GM21515 (cell line): ENCODE data around the gene LHFPL3.
"Not testable (repeated sequence)": the region's sequence is repeated elsewhere in the genome, so short reads cannot be mapped to it uniquely, and the experiment has no call there.

Experiments used
- ATAC-seq: cut with Tn5 transposase; IDR thresholded peaks from one replicate; pipeline ENCODE4 v1.9.1; 2021; ENCODE audit not compliant: unreplicated experiment

The LHFPL3 gene

DNA sequence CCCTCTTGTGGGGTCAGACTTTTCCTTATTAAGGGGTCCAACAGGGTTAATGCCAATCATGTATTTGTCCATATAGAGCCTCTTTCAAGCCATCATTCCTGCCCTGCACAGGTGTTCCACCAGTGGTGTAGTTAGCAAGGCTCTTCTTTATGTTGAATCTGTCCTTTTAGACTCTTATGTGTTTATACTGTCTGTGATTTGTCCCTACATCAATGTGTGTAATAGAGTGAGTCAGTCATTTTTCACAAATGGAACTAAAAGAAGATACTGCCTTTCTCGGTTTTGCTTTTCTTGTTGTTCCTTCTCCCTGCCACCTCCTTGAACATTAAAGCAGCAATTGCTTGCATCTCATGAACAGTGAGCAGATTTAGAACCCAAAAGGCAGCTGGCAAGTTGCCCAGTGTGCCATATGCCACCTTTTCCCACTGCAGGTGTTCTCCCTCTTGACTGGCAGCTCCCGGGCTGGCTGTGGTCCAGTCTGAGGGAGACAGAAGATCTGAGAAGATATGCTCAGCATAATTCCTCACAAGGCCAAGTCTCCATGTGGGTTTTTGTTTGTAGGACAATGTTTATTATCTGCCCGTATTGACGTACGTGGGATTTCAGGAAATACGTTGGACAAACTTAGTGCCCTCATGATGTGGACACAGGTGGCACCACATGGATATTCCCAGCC lies 154.1 kb downstream of the LHFPL3 start:
- ATAC-seq: no peak

DNA sequence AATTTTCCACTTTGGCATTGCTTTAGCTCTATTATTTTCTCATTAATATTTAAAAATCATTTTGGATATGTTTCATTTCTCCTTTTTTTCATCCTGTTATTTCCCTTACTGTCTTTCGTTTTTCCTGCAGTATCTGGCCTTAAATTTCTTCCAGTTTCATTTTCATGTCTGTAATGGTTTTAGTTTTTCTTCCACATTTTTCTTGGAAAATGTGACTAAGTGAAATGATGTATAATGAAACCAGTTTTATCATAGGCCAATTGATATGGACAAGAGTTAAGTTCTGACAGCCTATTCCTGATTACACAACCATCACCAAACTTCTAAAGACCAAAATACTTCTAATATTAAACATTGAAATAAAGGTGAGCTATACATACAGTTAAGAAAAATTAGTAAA lies 158.5 kb downstream of the LHFPL3 start:
- ATAC-seq: no peak

DNA sequence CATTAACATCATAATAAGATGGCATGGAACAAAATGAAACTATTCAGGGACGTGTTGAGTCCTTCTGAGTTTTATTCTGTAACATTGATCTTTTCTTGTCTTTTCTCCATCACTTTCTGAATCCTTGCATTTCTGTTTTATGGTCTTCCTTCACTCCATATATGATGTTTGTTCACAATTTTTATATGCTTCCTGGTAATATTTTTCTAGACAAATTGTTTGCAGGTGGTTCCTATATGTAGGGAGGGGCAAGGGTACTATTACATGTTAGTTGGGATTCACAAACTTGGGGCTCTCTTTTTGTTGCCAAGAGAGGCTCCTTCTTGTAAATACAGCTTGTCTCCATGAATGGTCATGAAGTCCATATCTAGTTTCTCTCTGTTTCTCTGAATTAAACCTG lies 159.2 kb downstream of the LHFPL3 start:
- no peak for ATAC-seq

DNA sequence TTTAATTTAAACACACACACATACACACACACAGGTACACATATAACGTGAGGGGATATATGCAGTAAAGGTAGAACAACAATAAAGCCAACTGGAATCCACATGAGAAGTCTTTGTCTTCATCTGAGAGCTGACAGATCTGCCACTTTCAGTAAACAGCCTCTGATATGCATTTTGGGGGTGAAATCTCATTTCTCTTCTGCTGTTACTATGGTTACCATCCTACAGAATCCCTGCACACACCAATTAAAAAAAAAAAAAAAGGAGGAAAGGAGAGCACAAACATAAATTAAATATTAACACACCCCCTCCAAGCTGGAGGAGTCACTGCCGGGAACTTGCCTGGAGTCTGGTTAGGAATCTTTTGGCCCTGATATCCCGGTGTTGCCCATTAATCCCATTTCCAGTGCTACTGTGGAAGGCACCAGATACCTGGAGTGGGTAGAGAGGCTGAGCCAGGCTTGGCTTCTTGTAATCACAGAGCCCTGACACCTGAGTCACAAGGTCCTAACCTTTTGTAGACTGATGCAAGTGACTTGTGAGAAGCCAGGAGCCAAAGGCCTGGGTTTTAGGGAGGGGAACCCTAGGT lies 169.1 kb downstream of the LHFPL3 start:
- ATAC-seq: no peak

DNA sequence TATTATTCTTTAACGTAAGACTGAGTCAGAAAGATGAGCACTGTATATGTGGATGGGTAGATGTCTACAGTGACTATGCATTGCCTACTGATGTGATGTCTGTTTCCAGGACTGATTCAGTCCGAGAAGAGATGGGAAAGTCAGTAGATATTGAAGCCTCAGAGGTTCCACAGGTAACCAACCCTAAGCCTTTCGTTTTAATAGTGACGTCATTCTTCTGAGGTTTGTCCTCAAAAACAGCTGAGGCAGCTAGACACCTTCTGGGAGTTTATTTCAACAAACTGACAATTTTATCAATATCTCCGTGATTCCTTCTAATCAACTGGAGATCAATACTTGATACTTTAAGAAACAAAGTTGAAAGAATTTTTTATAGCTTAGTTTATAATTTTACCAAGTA lies 171.6 kb downstream of the LHFPL3 start:
- no peak for ATAC-seq

DNA sequence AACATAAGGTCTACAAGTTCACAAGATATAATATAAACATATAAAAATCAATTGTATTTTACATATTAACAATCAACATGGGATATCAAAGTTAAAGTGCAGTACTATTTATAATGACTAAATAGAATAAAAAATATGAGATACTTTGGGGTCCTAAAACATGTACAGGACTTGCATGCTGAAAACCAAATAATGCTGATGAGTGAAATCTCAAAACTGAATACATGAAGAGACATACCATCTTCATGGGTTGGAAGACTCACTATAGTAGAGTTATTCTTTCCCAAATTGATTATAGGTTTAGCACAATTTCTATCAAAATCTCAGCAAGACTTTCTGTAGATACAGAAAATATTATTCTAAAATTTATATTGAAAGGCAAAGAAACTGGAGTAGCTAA lies 181.5 kb downstream of the LHFPL3 start:
- ATAC-seq: no peak

DNA sequence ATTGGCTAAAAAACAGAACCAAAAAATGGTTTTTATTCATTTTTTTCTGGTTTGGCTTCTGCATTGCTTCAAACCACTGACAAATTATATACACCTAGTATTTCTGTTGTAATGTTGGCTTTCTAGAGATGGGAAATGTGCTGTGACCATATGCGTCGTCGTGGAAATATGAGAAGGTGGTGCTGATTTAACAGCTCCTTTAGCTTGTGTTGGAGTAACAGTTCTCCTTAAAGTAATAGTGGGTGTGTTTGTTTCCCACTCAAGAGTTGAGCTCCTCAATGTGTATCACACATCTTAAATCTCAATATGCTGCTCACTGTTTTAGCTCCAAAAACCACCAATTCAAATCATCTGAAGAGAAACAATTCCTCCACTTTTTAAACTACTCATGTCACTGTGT lies 196.4 kb downstream of the LHFPL3 start:
- ATAC-seq: no peak

DNA sequence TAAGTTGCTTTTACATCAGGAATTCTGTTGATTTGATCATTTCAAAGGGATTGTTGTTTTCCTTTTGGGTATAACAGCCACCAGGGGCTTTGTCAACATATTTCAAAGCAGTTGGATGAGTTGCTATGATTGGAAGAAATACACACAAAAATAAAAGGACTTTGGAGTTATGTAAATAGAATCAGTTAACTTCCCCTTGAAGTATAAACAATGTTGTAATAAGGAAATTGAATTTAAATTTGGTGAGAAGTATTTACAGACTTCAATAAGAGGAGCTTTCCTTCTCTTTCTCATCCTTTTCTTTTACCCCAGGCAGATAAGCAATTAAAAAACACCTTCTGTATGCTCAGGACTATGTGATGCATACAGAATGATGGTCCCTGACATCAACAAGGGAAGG lies 199.7 kb downstream of the LHFPL3 start:
- no peak for ATAC-seq

DNA sequence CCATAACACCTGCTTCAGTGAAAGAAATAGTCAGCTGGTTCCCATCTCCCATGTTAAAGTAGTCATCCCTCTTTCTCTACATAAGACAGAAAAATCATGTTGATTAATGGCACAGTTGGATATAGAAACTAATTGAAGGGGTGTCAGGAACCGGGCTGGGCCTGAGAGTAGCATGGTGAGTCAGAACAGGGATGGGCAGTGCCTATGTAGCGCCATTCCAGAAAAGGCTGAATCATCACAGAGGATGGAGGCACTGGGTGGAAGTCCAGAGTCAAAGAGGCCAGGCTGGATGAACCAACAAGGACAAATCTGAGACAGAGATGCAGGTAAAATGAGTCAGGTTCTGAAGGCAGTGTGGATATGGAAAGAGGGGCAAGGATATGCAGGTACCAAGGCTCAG lies 201.2 kb downstream of the LHFPL3 start:
- no peak for ATAC-seq

DNA sequence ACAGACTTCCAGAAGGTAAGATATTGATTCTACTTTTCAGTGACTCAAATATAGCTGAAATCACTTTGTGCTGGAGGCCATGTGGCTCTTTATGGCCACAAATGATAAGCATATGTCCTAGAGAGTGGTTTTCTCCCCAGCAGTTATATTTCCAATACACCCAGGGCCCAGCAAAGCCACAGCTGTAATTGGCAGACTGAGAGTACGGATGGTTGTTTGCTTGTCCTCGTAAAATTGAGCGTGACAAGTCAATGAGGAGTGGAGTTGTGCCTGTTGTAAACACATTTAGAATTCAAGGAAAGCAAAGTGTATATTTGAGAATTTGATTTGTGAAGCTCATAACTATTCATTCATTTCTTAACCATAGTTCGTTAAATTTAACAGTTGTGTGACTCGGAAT lies 201.8 kb downstream of the LHFPL3 start:
- ATAC-seq: no peak

DNA sequence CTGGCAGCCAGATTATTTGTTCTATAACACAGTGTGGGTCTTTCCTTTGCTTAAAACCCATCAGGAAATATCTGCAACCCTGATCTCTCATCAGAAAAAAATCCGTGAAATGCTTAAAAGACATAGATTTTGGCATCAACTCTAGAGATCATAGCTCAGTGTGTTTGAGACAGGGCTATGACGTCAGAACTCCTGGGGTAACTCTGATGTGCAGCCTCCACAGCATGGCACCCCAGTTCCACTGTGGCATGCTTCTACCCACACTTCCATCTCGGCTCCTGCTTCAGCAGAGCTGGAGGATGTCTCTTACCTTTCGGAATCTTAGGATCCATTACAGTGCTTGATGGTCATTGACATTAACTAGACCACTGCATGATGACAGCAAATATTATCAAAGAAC lies 205.7 kb downstream of the LHFPL3 start:
- ATAC-seq: no peak

DNA sequence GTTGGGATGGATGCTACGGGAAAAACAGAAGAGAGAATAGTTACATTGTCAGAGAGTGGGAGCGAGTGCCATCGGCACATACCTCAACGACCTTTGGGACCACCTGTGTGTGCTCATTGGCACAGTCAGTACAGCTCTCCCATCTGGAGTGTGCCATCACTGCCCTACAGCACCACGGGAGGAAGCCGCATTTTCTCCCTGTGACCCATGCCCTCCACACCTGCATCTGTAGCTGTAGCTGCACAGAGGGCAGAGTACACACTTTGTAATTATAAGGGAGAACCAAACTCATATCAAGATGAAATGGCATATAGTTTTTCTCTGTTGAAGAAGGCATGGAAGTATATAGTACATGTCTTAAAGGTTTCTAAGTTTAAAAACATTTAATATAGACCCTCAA lies 207.4 kb downstream of the LHFPL3 start:
- no peak for ATAC-seq

DNA sequence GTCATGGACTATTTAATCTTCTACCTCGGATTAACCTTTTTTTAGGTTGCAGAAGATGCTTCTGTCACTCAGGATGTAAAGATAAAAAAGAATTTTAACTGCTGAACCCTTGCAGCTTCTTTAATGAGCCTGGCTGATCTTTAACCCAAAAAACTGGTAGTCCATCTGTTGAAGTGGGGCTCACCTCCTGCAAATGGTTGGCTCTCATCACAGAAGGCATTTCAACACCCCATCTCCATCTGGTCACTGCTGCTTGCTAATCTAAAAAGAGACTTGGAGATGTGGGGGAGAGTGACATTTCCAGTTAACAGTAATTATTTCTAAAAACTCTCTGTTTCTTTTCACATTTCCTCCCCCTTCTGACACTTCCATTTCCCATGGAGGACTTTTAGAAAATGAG lies 208.6 kb downstream of the LHFPL3 start:
- ATAC-seq: no peak

DNA sequence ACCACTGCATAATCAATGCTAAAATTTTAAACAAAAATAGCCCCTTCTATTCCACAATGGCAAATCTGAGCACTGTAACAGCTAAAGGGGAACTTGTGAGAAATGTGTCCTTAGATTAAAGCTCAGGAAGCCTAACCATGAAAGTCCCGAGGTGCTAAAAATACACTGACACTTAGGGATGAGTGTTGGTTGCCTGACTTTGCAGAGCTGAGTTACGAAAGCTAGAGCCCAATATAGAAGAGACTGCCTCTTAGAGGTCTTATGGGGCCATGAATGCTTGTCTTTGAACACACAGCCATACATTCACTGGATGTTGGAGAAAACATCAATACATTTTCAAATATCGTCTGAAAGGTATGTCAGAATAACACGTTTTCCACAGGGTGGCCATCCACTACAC lies 209.7 kb downstream of the LHFPL3 start:
- no peak for ATAC-seq

DNA sequence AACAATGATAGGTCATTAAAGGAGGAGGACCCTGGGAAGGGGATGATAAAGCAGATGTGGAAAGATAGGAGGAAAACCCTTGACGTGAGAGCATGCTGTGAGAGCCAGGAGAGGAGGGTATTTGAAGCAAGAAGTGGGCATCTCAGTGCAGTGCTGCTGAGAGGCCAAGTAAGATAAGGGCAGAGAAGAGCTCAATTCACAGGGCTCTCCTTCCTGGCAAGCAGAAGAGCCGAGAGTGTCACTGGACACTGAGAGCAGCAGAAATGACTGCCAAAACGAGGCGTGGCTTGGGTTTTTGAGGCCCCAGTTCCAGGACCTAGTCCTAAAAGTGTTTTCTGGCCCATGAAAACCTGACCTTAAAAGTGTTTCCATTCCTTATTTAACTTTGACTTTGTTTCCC lies 213.5 kb downstream of the LHFPL3 start:
- ATAC-seq: no peak

DNA sequence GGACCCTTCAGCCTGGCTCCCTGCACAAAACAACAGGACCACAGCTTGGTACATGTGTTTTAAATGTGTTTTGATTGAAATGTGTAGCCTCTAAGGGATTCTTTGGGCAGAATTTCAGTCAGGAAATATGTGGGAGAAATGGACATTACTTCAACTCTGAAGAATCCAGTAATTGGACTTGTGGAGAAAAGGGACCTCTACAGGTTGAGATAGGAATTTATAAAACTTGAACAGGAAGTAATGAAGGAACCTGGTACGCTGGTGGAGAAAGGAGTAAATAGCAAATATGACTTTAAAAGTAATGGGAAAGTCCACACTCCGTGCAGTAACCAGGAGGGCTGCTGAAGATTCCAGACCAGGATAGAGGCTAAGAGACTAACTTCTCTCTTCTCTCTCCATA lies 220.5 kb downstream of the LHFPL3 start:
- ATAC-seq: no peak

DNA sequence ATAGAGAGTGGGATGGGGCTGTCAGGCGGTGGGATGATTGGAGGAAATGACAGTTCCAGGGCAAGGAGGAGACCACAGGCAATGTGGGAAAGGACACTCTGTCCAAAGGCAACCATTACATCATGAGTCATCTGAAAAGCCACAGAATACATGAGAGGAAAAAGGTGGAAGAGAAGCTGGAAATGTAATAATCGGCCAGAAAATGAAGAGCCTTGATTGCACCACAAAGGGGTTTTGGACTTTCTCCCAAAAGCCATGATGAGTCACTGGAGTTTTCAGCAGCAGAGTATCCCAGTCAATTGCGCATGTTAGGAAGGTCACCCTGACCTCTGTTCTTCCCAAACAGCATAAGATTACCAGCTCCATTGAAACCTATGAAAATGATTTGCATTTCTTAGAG lies 222.0 kb downstream of the LHFPL3 start:
- no peak for ATAC-seq

DNA sequence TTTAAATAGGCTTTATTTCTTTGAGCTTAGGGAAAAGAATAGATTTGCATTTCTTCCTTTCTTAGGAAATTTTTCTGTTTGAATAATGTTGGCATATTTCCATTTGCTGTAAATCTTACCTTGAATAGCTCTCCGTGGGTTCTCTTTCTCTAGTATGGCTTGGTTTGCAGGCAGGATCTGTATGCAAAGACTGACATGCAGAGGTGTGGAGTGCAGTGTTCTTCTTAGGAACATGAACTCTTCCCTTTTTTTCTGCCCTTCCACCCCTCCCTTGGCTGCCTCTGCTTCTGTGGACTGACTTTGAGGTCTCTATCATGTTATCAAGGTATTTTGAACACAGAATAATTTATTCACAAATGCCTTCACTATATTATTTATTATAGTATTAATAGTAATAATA lies 222.8 kb downstream of the LHFPL3 start:
- no peak for ATAC-seq

DNA sequence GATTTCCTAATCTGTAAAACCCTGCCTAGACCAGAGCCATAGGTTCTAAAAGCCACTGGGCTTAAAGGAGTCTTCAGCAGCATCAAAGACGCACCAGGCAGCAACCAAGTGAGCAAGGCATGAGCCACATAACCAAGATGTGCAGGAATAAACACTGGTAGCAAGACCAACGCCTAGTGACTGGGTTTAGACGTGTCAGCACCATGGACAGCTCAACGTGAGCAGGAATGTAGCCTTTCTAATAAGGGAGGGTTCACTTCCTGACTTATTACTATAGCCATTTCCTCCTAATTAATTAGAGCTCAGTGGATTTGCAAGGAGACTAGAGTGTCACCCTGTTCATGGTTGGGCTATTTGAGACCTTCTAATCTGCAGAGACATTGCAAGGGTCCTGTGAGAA lies 223.7 kb downstream of the LHFPL3 start:
- no peak for ATAC-seq

DNA sequence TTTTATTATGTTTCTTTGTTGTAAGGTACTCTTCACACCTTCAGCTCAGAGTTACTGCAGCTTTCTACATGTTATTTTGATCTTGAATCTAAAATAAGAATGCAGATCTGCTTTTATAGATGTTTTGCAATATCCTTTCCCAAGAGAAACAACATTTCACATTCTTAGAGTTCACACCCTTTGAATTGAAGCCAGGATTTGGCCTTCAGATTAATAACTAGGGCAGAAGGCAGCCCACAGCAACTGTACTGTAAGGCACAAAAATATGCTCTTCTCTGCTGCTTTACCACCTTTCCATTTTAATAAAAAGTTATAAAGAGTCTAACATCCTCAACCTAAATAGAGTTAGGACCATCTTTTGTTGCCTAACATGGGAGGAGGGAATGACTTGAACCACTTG lies 224.7 kb downstream of the LHFPL3 start:
- ATAC-seq: no peak

DNA sequence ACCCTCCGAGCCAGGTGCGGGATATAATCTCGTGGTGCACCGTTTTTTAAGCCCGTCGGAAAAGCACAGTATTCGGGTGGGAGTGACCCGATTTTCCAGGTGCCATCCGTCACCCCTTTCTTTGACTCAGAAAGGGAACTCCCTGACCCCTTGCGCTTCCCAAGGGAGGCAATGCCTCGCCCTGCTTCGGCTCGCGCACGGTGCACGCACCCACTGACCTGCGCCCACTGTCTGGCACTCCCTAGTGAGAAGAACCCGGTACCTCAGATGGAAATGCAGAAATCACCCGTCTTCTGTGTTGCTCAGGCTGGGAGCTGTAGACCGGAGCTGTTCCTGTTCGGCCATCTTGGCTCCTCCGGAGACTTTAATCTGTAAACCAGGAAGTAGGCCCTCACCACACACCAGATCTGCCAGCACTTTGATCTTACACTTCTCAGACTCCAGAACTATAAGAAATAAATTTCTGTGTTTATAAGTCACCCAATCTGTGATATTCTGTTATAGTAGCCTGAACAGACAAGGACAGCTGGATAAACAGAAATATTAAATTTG lies 235.0 kb downstream of the LHFPL3 start:
- not testable (repeated sequence) for ATAC-seq

DNA sequence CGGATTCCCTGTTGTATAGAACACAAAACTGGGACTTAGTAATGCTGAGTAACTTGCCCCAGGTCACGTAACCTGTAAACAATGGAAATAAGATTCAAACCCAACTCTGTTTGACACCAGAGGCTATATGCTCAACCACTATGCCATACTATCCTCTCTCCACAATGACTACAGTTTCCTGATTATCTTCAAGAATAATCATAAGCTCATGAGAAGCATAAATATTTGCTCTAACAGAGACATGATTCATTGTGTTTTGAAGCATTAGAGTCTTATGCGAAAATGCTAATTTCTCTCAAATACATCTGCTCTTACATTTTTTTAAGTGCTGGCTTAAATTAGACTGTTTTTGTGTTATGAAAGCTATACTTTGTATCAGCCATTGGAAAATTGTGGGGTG lies 241.3 kb downstream of the LHFPL3 start:
- no peak for ATAC-seq

DNA sequence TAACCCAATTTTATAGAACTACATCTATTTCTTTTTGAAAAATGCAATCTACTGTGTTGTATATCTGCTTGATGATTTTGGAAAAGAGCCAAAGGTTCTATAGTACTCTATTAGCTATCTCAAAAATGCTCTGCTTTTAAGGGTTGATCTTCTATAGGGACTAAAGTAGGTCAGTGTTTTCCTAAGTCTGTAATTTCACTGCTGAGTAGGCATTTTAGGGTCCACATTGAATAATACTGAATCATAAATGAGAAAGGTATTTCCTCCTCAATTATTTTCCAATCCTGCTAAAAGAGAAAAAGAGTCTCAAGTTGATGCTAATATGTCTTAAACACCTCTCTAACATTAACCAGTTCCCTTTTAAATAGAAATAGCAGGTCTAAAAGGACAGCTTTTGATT lies 244.2 kb downstream of the LHFPL3 start:
- ATAC-seq: no peak
